NCI-H510A (cell line): ENCODE results near the gene ITPR1.

Experiments
- DNase-seq: peaks from one replicate; lab custom pipeline; 2025; lab: John Stamatoyannopoulos, UW

The ITPR1 gene

DNA sequence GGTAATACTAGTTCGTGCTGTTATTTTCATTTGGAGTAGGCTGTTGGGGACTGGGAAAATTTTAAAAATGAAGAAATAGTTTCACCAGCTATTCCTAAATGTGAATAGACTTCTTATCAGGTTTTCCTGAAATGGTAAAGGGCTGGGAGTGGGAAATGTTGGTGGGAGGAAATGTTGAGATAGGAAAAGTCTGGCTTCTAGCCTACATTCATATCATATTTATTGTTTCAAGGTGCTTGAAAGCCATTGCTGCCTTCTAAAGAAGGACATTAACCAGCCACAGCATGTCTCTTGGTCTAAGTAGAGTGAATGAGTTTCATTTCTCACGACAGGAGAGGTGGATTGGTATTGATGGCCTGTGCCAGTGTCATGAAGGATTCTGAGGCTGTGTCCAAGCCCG, 288.9 kb downstream of the ITPR1 start:
- DNase-seq: no peak

DNA sequence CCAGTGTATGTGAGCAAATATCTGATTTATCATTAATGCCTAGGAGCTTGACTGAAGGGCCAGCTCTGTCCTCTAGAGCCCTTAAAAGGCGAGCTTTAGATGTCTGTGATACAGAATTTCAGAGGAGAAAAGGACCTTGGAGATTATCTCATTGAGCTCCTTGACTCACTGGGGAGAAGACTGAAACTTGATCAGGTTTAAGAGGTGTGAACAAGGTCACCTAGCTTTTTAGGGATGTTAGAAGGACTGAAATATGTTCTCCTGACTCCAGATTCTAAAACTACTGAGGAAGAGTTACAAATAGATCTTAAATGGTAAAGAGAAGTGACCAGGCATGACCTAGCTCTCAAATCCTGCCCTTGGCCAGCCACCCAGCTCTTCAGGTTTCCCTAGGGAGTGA, 292.4 kb downstream of the ITPR1 start:
- DNase-seq: no peak

- no peak for DNase-seq
Measured at GRCh38 chr3:4786431-4786830, 293.3 kb downstream of the ITPR1 start.

DNA sequence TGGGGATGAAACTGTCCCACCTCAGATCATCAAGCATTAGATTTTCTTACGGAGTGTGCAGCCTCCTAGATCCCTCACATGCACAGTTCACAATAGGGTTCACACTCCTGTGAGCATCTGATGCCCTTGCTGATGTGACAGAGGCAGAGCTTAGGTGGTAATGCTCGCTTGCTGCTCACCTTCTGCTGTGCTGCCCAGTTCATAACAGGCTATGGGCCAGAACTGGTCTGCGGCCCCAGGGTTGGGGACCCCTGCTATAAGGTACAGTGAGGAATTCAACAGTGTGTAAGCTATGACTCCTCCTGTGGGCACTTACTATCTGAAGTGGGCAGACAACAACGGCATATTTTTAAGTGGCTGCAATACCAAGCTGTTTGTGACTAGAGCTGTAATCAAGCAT, 298.2 kb downstream of the ITPR1 start:
- no peak for DNase-seq

DNA sequence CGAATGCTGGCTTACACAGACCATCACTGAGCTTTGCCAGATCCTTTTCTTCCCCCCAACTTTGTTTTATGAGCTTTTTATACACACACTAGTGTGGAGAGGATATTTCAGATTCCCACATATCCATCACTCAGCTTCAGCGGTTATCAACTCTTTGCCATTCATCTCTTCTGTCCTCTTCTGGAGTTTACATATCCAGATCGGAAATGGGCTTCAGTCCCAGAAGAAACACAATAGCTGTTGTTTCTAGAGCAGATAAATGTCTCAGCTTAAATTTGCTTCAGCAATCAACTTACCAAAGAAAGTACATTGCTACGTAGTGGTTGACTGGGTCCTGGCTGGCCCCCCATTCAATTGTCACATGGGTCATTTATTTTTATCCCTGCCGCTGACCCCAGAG, 300.2 kb downstream of the ITPR1 start:
- DNase-seq: no peak

GRCh38 chr3:4794331-4794730, 301.2 kb downstream of the ITPR1 start:
- no peak for DNase-seq

DNA sequence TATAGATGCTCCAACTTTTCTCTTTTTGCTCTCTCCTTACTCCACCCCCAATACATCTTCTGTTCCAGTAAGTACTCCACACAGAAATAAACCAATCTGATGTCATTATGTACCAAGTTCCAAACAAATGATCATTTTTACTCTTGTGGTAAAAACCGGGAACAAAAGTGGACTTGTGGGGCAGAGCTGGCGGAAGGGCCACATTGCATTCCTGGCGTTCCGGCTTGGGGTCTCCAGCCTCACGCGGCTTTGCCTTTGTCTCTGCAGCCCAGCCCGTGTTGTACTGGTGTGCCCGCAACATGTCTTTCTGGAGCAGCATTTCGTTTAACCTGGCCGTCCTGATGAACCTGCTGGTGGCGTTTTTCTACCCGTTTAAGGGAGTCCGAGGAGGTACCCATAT, 301.6 kb downstream of the ITPR1 start:
- no peak for DNase-seq

DNA sequence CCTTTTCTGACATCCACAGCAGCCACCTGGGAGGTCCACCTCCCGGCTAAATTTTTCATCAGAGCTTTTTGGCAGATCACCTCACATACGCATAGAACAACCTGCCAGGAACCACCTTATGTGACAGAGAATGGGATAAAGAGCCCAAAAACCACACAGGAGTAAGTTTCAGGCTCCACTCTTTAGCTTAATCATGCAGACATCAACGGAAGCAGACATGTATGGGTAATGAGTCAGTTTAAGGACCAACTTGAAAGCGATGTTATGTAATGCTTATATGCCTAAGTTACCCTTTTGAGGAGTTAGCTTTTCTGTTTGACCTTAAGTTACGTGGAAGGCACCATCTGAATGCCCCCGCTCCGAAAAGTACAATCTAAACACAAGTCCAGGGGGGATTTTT, 302.8 kb downstream of the ITPR1 start:
- DNase-seq: no peak

DNA sequence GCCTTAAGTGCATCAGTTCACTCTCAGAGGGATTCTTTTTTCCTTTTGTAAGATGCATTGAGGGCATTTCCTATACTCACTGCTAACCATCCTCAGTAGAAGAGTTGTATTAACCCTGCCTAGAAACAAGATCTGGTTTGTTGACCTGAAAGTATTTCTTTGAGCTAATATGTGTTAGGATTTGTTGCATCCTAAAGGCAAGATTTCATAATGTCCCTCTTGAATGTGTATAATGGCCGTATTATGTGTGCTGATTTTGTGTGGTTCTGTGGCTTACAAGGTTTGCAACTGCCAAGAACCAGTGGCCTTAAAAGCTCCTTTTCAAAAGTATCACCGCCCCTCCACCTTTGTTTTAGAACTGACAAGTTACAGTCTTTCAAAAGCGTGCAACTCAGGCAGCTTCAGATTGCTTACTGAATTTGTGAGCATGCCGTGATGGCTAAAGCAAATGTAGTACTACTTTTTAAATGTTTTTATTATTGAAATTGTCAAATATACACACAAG, 304.1 kb downstream of the ITPR1 start:
- no peak for DNase-seq

DNA sequence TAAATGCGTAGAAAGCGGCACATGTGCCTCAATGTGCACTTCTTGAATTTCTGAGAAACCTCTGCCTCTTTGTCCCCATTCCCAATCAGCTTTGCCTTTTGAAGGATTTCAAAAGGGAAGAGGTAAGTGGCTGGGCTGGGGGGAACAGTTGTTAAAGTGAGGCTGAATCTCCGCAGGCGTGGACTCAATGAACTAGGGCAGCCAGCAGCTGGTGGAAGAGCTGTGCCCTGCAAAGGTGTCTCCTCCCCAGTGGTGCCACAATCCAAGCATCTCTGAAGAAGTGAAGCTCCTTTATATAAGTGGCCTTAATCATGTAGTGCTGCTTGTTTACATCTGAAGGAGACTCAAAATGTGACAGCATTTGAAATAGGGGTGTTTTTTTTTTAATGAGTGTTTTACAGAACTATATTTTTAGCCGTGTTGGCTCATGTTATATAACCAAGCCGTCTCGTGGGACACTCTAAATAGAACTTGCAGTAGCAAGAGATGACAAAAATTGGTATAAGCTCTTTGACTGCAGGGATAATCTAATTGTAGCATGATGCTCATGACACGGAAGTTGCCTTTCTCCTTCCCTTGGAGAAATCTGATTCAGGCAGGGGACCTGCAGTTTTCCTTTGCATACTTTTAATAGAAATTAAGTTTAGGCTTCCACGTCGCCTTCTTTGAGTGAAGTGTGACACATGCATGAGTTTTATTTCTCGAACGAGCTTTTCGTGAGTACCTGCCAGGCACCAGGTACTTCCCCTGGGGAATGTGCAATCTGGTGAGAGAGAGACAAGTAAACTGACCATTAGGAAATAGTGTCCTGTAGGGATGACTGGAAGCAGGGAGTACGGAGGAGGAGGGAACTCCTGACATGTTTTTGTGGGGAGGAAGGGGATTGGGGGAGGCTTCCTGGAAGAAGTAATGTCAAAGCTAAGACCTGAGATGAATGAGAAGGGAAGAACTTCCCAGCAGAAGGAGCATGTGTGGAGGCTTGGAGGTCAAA, 306.4 kb downstream of the ITPR1 start:
- DNase-seq: no peak

DNA sequence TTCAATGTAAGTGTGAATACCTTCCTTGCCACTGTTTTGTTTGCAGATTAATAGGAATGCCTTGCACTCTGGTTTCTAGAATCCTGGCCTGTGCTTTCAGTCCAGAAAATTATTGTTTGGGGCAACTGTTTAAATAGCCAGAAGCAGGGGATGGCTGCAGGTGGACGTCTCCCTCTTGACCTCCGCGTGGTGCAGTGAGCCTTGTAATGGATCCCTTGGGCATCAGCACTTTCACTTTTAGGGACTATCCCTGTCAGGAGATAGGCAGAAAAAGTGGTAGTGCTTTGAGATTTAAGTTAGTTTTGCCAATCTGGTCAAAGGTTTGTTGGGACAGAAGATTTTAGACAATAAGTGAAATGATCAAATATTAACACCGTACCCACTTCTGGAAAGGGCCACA, 307.4 kb downstream of the ITPR1 start:
- DNase-seq: no peak

GRCh38 chr3:4801892-4802291, 308.7 kb downstream of the ITPR1 start:
- DNase-seq: no peak

DNA sequence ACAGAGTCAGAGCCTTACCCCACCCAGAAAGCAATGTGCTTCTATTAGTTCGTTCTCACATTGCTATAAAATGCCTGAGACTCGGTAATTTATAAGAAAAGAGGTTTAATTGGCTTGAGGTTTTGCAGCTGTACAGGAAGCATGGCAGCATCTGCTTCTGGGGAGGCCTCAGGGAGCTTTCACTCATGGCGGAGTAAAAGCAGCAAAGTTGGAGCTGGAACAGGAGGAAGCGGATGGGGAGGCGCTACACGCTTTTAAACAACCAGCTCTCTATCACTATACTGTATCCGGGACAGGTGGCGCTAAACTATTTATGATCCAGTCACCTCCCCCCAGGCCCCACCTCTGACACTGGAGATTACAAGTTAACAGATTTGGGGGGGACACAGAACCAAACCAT, 309.8 kb downstream of the ITPR1 start:
- no peak for DNase-seq

GRCh38 chr3:4804161-4805058, 311.3 kb downstream of the ITPR1 start:
- no peak for DNase-seq

- no peak for DNase-seq
Measured at GRCh38 chr3:4805662-4806061, 312.5 kb downstream of the ITPR1 start.

DNA sequence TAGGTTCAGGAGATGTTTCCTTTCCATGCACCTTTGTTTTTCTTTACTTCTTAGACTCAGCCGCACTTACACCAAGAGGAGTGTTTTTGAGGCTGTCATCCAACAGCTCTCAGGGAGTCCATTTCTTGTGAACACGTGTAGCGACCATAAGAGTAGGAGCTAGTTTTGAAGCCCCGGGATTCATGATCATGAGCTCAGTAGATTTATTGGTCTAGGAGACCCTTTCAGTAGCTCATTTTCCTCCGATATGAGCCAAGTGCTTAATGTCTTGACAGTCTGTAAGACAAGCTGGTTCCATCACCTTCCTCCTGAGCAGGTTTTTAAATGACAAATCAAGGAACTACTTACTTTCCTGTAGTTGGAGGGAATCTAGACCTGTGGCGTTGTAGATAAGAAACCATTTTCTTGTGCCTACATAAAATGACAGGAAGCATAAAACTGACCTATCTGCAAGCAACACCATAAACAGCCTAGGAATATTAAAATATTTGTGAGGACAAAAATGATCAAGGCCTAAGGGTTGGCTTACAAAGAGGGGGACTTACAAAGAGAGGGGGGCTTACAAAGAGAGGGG, 313.5 kb downstream of the ITPR1 start:
- no peak for DNase-seq

DNA sequence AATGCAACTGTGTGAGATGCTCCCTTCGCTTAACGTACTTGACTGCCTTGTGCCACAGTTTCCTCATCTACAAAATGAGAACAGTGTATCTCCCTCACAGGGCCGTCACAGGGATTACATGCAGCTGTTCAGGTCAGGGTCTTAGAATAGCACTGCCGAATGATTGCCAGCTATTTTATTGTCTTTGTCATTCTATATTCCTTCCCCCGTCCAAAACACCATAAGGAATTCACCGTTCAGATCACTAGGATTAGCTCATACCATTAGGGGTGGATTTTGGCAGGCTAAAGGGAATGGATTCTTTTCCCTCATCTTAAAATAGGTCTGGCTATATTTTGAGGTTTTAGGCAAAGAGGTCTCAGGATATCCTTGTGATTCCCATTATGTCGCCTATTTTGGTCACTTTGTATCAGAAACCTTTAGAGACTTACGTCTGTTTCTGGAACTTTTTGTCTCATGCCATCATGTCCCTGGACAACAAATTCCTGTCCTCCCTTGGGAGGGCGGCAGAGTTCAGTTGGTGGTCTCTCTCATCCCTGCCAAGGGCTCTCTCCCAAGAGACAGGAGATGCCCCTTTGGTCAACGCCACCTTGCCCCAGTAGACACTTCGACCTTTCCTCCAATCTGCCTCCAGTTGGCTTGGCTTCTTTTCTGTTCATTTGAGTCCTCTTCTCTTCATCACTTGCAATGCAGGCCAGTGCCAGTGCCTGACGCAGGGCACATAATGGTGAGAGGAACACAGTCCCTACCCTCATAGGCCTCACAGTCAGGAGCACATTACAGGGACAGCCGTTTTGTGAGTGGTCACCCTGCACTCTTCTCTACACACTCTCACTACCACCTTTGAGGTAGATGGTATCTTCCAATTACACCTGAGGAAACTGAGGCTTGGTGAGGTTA, 314.5 kb downstream of the ITPR1 start:
- DNase-seq: no peak

- DNase-seq: no peak
Measured at GRCh38 chr3:4808637-4809036, 315.5 kb downstream of the ITPR1 start.

- no peak for DNase-seq
Measured at GRCh38 chr3:4809922-4810321, 316.8 kb downstream of the ITPR1 start.

DNA sequence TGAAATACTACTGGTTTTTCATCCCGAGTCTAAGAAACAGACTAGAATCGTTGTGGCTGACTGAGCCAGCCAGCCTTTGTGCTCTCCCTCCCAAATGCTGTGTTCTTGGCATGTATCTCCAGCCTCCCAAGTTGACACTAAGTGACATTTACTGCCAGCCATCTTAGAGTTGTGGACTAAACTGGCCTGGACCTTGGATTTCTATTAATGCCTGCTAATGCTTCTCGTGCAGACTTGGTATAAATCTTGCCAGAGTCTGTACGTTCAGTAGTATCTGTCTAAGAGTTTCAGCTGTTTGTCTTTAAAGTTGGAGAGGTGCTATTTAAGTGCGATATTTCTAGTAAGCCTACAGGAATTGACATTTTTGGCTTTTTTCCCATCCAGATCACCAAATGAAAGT, 319.4 kb downstream of the ITPR1 start:
- no peak for DNase-seq

DNA sequence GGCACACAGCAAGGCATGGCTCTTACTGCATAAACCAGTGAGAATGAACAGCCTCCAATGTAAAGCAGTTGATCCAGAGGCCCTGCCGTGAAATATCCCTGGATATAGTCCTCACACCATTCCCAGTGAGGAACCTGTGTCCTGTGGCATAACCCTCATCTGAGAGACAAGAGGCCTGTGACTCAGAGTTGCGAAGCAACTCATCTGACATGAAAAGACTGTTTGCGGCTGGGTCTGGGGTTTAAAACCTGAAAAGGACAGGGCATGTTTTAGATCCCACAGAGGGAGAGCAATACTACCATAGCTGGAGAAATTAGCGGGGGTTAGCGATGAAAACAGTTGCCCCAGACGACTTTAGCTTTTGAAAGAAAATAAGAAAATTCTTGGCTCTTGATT, 320.8 kb downstream of the ITPR1 start:
- no peak for DNase-seq
